OCI-LY7 (cell line): ENCODE data around the gene CCNB1IP1.

ENCODE experiments used
- EZH2phosphoT487 ChIP-seq: fragments of 200-600 bp; sonication (generic); IDR thresholded peaks from 2 replicates; pipeline ENCODE4 v1.6.1; 2018; ENCODE audit warnings: low read depth, borderline replicate concordance, mild to moderate bottlenecking, mixed run types, antibody characterized with exemption, low read length, moderate library complexity, mixed read lengths
- TF ChIP-seq, protein P1 (sequence below): fragments of 200-600 bp; sonication (generic); conservative IDR thresholded peaks from 2 replicates; pipeline ENCODE4 v1.5.1; 2014; ENCODE audit warnings: mild to moderate bottlenecking, antibody characterized with exemption, low read length, moderate library complexity, mixed read lengths

- no peak for TF ChIP-seq EZH2phosphoT487
- TF ChIP-seq, protein P1, sequence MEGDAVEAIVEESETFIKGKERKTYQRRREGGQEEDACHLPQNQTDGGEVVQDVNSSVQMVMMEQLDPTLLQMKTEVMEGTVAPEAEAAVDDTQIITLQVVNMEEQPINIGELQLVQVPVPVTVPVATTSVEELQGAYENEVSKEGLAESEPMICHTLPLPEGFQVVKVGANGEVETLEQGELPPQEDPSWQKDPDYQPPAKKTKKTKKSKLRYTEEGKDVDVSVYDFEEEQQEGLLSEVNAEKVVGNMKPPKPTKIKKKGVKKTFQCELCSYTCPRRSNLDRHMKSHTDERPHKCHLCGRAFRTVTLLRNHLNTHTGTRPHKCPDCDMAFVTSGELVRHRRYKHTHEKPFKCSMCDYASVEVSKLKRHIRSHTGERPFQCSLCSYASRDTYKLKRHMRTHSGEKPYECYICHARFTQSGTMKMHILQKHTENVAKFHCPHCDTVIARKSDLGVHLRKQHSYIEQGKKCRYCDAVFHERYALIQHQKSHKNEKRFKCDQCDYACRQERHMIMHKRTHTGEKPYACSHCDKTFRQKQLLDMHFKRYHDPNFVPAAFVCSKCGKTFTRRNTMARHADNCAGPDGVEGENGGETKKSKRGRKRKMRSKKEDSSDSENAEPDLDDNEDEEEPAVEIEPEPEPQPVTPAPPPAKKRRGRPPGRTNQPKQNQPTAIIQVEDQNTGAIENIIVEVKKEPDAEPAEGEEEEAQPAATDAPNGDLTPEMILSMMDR: no peak
Measured at GRCh38 chr14:20347747-20348146, 14.7 kb upstream of the CCNB1IP1 start.
